GM19043 (cell line): ENCODE measurements around the gene JAML.

Source experiments
- ATAC-seq: cut with Tn5 transposase; IDR thresholded peaks from one replicate; pipeline ENCODE4 v1.9.1; 2021; ENCODE audit warnings: low read depth; ENCODE audit not compliant: unreplicated experiment

JAML gene

DNA sequence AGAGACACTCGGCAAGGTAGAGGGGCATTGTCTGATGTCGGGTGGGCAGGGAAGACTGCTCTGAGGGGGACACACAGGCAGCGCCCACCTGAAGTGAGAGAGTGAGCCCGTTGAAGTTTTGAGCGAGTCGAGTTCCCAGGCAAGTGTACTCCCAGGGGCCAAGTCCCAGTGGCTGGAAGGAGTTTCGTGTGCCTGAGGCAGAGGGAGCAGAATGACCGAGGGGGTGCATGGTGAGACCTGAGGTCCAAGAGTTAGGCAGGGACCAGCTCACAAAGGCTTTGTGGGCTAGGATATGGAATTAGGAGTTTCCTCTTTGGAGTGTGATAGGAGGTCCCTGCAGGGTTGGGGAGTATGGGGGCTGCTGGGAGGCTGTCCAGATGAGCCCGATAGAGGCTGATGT, 54.6 kb downstream of the JAML start:
- no peak for ATAC-seq

GRCh38 chr11:118169300-118170140, 55.3 kb downstream of the JAML start:
- ATAC-seq: no peak

GRCh38 chr11:118168751-118169150, 56.1 kb downstream of the JAML start:
- no peak for ATAC-seq

GRCh38 chr11:118168316-118168715, 56.5 kb downstream of the JAML start:
- no peak for ATAC-seq

DNA sequence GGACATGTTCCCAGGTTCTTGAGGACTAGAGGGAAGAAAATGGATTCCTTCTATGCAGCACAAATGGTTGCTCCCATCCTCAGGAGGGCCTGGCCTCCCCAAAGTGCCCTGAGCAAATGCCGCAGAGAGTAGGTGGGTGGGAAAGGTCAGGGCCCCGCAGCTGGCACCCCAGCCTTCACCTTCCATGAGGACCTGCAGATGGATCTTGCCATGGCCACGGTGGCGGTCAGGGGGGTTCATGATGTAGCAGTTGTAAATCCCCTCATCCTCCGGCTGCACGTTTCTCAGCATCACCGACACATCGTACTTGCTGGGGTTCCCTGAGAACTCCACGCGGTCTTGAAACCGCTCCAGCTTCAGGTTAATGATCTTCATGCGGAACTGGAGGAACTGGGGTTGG, 56.9 kb downstream of the JAML start:
- ATAC-seq: no peak

- no peak for ATAC-seq
Observed at GRCh38 chr11:118167253-118167652, 57.6 kb downstream of the JAML start.

DNA sequence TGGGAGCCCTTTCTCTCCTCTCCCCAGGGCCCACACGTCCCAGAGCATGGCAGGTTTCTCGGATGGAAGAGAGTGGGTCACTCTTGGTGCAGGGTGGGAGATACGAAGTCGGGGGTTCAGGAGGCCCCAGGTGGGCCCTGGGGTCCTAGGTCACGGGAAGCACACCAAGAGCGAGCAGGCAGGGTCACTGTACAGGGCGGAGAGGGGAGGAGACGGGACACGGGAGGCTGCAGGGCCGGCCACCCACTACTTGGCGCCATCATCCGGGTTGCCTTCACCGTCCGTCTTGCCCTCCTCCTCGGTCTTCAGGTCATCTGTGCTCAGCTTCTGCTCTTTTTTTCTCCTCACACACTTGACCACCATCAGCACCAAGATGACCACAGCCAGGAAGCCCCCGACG, 58.2 kb downstream of the JAML start:
- ATAC-seq: no peak

DNA sequence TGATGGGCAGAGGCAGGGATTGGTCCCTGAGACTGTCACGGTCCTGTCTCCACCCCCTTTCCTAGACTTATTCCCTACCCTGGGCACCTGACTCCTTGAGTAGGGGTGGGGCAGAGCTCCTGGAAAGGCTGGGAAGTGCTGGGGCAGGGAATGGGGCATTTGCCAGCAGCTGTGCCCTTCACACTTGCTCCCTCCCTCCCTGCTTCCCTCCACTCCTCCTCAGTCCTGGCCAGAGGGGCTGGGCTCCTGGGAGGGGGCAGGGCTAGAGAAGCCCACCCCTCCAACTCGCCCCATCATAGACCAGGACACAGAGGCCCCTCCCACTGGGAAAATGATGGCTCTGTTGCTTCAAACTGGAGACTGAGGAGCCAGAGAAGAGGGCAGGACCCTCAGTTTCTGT, 59.9 kb downstream of the JAML start:
- ATAC-seq: no peak

- ATAC-seq: no peak
Observed at GRCh38 chr11:118163494-118163893, 61.3 kb downstream of the JAML start.

GRCh38 chr11:118162846-118163245, 62.0 kb downstream of the JAML start:
- ATAC-seq: no peak

- ATAC-seq: no peak
Observed at GRCh38 chr11:118161786-118162185, 63.0 kb downstream of the JAML start.

DNA sequence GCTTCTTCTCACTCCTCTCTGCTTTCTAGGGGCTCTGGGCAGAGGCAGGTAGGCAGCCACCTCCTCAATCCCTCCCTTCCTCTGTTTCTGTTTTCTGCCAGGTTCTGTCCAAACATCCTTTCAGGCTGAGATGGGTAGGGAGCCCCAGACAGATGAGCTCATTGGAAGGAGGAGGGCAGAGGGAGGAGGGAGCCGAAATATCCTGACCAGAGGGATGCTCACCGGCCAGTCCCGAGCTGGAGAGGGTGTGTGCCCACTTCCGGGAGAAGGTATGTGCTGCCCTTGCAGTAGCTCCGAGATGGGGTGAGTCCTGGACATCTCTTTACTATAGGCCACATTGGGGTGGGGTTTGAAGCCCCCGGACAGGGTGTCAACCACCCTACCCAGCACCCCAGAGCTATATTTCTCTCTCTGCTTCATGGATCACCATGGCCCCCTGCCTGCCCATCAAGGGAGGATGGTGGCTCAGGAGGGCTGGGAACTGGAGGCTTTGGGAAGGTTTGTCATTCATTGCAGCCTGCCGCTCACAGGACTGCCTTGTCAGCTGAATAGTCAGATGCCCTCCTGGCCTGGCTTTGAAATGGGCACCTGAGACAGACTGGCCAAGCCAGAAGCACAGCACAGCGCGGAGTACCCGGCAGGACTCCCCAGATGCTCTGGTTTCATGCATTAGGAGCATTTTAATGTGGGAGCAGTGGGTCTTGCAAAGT, 67.5 kb downstream of the JAML start:
- no peak for ATAC-seq

- no peak for ATAC-seq
Observed at GRCh38 chr11:118156531-118157185, 68.2 kb downstream of the JAML start.

DNA sequence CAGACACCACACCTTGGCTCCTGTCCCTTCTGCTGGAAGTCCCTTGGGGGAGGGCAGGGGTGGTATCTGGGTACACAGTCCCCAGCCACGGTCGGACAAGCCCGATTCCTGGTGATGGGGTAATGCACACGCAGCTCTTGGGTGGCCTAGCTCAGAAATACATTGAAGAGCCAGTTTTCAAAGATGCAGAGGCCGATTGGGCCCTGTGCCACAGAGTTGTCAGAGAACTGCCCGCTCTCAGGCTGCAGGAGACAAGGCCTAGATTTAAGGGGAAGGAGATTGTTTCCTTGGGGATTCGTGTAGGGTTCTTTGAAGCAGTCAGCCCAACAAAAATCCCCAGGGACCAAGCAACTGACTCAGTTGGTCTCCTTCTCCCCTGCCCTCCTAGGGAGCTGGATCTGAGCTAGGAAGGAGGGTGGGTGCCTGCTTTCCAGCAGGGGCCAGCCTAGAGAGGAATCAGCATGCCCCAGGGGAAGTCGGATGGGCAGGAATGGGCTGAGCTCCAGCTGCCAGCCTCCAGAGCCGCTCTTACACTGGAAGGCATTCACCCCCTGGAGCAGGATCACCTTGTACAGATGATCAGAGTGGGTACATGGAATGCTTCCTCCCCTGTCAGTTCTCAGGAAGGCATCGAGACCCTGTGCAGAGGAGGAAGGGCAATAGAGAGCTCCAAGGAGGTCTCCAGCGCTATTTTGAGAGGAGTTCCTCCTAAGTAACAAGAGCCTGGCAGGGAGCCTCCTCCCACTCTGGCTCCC, 68.9 kb downstream of the JAML start:
- no peak for ATAC-seq

- ATAC-seq: no peak
Observed at GRCh38 chr11:118154641-118155040, 70.2 kb downstream of the JAML start.

- no peak for ATAC-seq
Observed at GRCh38 chr11:118153976-118154375, 70.8 kb downstream of the JAML start.

DNA sequence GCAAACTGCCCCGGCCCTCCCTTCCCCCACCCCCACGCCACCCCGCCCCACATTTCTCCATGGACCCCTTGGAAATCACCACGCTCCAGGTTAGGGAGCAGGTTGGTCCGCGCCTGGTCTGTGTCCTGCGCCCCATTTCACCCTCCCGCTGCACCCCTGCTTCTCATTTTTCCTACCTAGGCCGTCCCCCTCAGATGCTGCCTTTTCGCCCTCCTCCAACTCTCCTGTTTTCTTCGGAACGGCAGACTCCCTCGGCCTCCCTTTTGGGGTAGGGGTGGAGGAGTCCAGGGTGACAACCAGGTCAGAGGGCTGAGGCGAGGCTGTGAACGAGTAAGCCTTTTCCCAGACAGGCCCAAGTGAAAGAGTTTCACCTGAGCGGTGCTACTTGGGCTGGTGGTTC, 71.3 kb downstream of the JAML start:
- ATAC-seq: no peak

DNA sequence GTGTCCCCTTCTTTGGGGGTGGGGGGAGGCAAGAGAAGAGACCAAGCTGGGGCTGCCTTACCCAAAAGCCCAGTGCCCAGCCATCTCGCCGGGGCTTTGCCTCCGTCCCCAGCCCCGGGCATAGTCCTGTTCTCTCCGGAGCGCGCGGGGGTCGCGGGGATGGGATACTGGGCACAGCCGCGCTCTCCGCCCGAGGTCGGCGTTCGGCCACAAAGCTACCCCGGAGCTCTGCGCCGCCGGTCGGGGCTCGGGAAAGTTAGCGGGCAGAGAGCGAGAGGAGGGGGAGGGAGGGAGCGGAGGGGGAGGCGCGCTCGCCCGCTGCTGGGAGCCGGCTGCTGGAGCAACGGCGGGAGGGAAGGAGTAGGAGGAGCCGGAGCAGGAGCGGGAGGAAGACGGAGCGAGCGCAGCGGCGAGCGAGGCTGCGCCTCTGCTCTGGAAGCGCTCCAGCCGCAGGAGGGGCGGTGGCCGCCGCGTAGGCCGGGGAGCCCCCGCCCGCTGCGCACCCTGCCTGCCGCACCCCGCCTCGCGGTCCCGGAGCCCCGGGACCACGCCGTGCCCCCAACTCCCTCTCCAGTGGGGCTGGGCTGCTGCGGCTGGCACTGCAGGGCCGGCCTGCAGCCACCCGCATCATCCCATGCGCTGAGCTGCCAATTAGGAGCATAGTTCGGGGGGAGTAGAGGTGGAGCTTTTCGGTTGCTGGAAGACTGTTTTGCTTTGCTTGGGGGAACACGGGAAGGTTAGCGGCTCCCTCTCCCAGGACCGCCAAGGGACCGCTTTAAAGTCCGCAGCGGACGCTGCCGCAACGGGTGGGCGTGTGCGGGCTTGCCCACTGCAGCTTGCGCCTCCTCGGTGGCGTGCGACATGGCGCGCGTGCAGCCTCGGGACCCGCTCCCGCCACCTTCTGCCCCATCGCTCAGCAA, 72.0 kb downstream of the JAML start, which contains the start of gene SCN4B:
Gene SCN4B, minus strand, starts transcription at position 272 of the 920 bp plus-strand sequence. Its CDS starts 150 bp downstream, at position 122.
- no peak for ATAC-seq

GRCh38 chr11:118152020-118152551, 72.7 kb downstream of the JAML start:
- no peak for ATAC-seq
